OCI-LY1 (cell line): ENCODE results near the gene GMEB1.

Experiments used
- EZH2 ChIP-seq: fragments of 200-600 bp; sonication (generic), shearing (Covaris generic); IDR thresholded peaks from 2 replicates; pipeline ENCODE4 v1.8.0; 2017; ENCODE audit warnings: borderline replicate concordance, mixed run types, mild to moderate bottlenecking, antibody characterized with exemption, low read length, moderate library complexity, mixed read lengths
- TF ChIP-seq, protein P1 (sequence below): fragments of 200-600 bp; sonication (generic), shearing (Covaris generic); IDR thresholded peaks from 2 replicates; pipeline ENCODE4 v1.5.1; 2017; ENCODE audit warnings: mild to moderate bottlenecking, antibody characterized with exemption, low read length, moderate library complexity, mixed read lengths

DNA sequence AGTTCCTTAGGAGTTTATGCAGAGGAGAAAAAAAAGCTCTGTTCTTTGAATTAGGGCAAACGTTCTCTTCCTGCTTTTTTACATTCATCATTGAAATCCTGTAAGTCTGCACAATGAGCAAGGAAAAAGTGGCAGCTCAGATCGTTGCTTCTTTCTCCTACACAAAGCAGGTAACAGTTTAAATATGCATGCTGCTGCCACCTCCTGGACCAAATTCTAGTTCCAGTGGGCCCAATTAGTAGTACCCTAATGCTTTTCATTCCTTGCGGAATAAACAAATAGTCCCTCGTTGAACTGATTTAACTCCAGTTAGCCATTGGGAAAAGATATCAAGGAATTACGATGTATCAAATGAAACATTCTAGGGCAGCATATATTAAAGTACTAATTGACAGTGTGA, 88.3 kb downstream of the GMEB1 start:
- TF ChIP-seq, protein P1, sequence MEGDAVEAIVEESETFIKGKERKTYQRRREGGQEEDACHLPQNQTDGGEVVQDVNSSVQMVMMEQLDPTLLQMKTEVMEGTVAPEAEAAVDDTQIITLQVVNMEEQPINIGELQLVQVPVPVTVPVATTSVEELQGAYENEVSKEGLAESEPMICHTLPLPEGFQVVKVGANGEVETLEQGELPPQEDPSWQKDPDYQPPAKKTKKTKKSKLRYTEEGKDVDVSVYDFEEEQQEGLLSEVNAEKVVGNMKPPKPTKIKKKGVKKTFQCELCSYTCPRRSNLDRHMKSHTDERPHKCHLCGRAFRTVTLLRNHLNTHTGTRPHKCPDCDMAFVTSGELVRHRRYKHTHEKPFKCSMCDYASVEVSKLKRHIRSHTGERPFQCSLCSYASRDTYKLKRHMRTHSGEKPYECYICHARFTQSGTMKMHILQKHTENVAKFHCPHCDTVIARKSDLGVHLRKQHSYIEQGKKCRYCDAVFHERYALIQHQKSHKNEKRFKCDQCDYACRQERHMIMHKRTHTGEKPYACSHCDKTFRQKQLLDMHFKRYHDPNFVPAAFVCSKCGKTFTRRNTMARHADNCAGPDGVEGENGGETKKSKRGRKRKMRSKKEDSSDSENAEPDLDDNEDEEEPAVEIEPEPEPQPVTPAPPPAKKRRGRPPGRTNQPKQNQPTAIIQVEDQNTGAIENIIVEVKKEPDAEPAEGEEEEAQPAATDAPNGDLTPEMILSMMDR, result peak; percentile 41; the same call in 1 of the 2 replicates
- no peak for TF ChIP-seq EZH2
